Measurements from ENCODE around the gene IGF2BP3.

- no peak for TF ChIP-seq POLR2A (IDR thresholded peaks at IDR 0.05)
- TF ChIP-seq, protein P1, sequence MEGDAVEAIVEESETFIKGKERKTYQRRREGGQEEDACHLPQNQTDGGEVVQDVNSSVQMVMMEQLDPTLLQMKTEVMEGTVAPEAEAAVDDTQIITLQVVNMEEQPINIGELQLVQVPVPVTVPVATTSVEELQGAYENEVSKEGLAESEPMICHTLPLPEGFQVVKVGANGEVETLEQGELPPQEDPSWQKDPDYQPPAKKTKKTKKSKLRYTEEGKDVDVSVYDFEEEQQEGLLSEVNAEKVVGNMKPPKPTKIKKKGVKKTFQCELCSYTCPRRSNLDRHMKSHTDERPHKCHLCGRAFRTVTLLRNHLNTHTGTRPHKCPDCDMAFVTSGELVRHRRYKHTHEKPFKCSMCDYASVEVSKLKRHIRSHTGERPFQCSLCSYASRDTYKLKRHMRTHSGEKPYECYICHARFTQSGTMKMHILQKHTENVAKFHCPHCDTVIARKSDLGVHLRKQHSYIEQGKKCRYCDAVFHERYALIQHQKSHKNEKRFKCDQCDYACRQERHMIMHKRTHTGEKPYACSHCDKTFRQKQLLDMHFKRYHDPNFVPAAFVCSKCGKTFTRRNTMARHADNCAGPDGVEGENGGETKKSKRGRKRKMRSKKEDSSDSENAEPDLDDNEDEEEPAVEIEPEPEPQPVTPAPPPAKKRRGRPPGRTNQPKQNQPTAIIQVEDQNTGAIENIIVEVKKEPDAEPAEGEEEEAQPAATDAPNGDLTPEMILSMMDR (IDR thresholded peaks at IDR 0.05 in 8 of 11, conservative IDR thresholded peaks at IDR 0.05 in 3 of 11), result no peak
Observed at GRCh38 chr7:23275912-23276311, 194.4 kb downstream of the IGF2BP3 start.

Data from spleen (tissue), 7 donors.